Fibroblast of villous mesenchyme (primary cell): Measurements from ENCODE around the gene TMEM59L. TPM values are rescaled to one million over a fixed set of nuclear protein-coding genes. Genes with fewer than 3 reads are reported as not detected.
A peak's percentile ranks its signal among the peaks of the same experiment; 100 is the strongest.
"Not testable (repeated sequence)": the region's sequence is repeated elsewhere in the genome, so short reads cannot be mapped to it uniquely, and the experiment has no call there.

Source experiments
- DNase-seq: peaks from one replicate; pipeline ENCODE4 v3.0.0-alpha.2; 2010; ENCODE audit warnings: low read depth
- H3K4me3 ChIP-seq: 2 replicates; pipeline ENCODE4 v1.5.1; 2011; ENCODE audit warnings: low read depth, mild to moderate bottlenecking, low read length
- total RNA-seq: library from RNA; depleted of rRNA; stranded (reverse); fragments of >200 nt; gene quantifications from 2 replicates; pipeline ENCODE4 v1.2.3, GENCODE V29; 2012
- TF ChIP-seq, protein P1 (sequence below): IDR thresholded peaks from 2 replicates; pipeline ENCODE4 v1.5.1; 2012; ENCODE audit warnings: low read depth, mild to moderate bottlenecking, low read length; ENCODE audit not compliant: insufficient read depth

The TMEM59L gene
- total RNA-seq, 1 donor: under 0.01 TPM

GRCh38 chr19:18589380-18590272, 23.0 kb upstream of the TMEM59L start:
- TF ChIP-seq, protein P1, sequence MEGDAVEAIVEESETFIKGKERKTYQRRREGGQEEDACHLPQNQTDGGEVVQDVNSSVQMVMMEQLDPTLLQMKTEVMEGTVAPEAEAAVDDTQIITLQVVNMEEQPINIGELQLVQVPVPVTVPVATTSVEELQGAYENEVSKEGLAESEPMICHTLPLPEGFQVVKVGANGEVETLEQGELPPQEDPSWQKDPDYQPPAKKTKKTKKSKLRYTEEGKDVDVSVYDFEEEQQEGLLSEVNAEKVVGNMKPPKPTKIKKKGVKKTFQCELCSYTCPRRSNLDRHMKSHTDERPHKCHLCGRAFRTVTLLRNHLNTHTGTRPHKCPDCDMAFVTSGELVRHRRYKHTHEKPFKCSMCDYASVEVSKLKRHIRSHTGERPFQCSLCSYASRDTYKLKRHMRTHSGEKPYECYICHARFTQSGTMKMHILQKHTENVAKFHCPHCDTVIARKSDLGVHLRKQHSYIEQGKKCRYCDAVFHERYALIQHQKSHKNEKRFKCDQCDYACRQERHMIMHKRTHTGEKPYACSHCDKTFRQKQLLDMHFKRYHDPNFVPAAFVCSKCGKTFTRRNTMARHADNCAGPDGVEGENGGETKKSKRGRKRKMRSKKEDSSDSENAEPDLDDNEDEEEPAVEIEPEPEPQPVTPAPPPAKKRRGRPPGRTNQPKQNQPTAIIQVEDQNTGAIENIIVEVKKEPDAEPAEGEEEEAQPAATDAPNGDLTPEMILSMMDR: peak; percentile 26
- peak overlapping the region; percentile 73 for H3K4me3 ChIP-seq
- DNase-seq: peak; percentile 65

- DNase-seq: peak; percentile 45
- TF ChIP-seq, protein P1: peak; percentile 26
- H3K4me3 ChIP-seq: peak overlapping the region; percentile 73
These were observed 22.1 kb upstream of the TMEM59L start for GRCh38 chr19:18590273-18591272.

DNA sequence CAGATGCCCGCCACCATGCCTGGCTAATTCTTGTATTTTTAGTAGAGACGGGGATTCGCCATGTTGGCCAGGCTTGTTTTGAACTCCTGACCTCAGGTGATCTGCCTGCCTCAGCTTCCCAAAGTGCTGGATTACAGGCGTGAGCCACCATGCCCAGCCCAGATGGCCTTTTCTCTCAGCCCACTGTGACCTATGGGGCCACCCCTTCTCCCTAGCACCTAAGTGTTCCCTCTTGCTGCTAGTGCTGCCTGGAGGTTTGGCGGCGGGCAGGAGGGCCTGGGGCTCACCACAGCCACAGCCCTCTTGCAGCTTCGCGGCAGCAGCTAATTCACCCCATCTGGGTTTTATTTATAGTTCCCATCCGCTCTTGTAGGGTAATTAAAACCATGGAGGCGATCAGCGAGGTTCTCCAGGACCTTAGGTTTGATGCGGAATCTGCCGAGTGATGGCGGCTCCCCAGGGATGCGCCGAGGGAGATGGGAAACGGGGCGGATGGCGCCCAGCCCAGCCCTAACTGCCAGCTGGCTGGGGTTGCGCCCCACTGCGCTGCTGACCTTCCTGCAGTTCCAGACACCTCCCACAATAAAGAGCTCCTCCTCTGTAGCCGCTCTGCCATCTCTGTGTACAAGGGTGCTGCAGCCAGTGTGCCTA, 20.8 kb upstream of the TMEM59L start:
- TF ChIP-seq, protein P1: no peak
- no peak overlapping the region for H3K4me3 ChIP-seq
- no peak for DNase-seq

- not testable (repeated sequence) for H3K4me3 ChIP-seq, DNase-seq
These were observed 19.9 kb upstream of the TMEM59L start for GRCh38 chr19:18592732-18593131.

GRCh38 chr19:18593367-18594095, 19.1 kb upstream of the TMEM59L start:
- TF ChIP-seq, protein P1: no peak
- no peak for DNase-seq
- H3K4me3 ChIP-seq: peak overlapping the region; percentile 23

DNA sequence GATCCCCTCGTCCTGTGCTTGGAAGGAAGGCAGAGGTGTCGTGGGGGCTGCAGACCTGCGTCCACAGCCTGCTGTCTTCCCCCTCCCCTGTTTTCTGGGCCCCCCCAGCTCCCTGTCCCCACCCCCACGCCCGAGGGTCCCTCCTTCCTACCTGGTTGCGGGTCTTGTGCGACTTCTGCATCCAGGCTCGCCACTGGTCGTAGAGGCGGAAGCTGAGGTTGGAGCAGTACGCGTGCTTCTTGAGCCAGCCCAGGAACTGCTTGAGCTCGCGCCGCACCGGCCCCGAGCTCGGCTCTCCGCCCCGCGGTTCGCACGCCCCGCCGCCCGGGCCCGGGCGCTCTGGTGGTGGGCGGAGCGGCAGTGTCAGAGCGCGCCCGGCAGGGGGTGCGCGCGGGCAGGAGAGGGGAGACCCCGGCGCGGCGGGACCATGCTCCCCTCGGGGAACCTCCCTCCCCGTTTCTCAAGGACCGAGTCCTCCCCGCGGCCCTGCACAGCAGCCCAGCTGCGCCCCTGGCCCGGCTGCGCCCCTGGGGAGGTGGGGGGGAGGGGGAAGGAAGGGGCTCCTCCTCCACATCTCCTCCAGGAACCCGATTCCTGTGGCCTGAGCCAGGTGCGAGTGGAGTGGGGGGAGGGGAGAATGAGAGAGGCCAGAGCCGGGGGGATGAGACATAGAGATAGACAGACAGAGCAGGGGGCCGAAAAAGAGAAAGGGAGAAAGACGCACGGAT, 18.4 kb upstream of the TMEM59L start:
- TF ChIP-seq, protein P1: peak; percentile 73
- peak; percentile 86 for DNase-seq
- H3K4me3 ChIP-seq: peak overlapping the region; percentile 52
